OCI-LY7 (cell line): ENCODE measurements around the gene CHRNA4.

Experiments used
- EZH2phosphoT487 ChIP-seq: fragments of 200-600 bp; sonication (generic); IDR thresholded peaks from 2 replicates; pipeline ENCODE4 v1.6.1; 2018; ENCODE audit warnings: low read depth, borderline replicate concordance, mild to moderate bottlenecking, mixed run types, antibody characterized with exemption, low read length, moderate library complexity, mixed read lengths
- TF ChIP-seq, protein P1 (sequence below): fragments of 200-600 bp; sonication (generic); conservative IDR thresholded peaks from 2 replicates; pipeline ENCODE4 v1.5.1; 2014; ENCODE audit warnings: mild to moderate bottlenecking, antibody characterized with exemption, low read length, moderate library complexity, mixed read lengths

DNA sequence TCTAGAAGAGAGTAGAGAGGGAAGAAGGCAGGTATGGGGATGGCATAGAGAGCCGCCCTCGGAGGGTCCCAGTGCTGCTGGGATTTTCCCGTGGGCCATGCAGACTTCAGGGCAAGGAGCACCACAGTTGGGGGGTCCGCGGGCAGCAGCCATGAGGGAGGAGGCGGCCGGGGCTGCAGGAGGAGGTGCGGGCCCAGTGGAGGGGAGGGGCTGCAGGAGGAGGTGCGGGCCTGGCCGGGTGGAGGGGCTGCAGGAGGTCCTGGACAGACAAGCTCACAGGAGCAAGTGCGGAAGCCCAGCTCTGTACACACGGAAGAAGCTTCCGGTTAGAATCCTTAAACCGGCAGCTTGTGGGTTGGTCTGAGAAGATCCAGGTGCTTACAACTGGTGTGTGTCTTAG is 34.6 kb upstream of the CHRNA4 start:
- no peak for TF ChIP-seq EZH2phosphoT487
- TF ChIP-seq, protein P1, sequence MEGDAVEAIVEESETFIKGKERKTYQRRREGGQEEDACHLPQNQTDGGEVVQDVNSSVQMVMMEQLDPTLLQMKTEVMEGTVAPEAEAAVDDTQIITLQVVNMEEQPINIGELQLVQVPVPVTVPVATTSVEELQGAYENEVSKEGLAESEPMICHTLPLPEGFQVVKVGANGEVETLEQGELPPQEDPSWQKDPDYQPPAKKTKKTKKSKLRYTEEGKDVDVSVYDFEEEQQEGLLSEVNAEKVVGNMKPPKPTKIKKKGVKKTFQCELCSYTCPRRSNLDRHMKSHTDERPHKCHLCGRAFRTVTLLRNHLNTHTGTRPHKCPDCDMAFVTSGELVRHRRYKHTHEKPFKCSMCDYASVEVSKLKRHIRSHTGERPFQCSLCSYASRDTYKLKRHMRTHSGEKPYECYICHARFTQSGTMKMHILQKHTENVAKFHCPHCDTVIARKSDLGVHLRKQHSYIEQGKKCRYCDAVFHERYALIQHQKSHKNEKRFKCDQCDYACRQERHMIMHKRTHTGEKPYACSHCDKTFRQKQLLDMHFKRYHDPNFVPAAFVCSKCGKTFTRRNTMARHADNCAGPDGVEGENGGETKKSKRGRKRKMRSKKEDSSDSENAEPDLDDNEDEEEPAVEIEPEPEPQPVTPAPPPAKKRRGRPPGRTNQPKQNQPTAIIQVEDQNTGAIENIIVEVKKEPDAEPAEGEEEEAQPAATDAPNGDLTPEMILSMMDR: no peak
